Activated CD4-positive, alpha-beta T cell treated with anti-CD3 and anti-CD28 coated beads, Interleukin-2, amount 50 U/mL, for 24 hours (primary cell): Measurements from ENCODE around the gene COL4A6.
"Not testable (repeated sequence)": the region's sequence is repeated elsewhere in the genome, so short reads cannot be mapped to it uniquely, and the experiment has no call there.

Source experiments
- DNase-seq, 2 donors: peaks; one replicate each; pipeline ENCODE4 v3.0.0-alpha.2; 2020; ENCODE audit warnings: low read depth in 1 of 2, low spot score in 1 of 2

Gene COL4A6

DNA sequence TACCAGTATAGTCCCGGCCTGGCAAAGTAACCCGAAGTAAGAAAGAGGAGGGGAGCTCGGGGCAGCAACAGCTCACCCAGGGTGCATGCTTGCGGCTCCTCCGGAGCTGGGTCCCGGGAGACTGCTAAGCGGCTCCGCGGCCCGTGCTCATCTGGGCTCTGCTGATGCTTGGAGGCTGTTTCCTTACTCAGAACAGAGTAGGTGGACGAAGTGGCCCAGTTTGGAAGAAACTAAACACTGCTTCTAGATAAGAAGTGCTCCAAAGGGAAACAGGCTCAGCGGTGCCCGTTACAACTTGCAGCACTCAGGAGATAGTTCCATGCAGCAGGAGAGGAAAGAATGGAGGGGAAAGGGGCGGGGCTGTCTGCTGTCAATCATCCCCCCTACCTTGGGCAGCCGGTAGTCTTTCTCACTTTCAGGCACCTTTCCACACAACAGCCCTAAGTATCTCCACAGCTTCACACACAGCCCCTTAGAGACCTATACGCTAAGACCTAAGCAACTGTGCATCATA, at the start of gene COL4A6:
Gene COL4A6, minus strand, starts transcription at position 313 of the 514 bp plus-strand sequence. Its CDS starts 226 bp downstream, at position 87.
- no peak for DNase-seq

DNA sequence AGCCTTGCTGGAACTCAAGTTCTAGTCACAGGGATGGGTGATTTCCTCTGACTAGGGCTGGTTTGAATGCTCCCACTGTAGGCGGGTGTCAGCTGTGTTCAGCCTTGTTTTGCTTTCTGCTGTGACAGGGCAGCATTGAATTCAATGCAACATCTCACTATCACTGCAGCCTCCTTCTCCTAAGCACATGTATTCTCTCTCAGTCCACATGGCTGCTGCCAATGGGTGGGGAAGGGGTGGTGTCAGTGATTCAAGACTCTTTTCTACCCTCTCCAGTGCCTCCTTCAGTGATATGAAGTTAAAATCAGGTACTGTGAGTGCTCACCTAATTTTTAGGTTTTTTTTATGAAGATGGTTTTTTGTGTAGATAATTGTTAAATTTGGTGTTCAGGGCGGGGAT, 47.7 kb upstream of the COL4A6 start:
- DNase-seq, result no peak

DNA sequence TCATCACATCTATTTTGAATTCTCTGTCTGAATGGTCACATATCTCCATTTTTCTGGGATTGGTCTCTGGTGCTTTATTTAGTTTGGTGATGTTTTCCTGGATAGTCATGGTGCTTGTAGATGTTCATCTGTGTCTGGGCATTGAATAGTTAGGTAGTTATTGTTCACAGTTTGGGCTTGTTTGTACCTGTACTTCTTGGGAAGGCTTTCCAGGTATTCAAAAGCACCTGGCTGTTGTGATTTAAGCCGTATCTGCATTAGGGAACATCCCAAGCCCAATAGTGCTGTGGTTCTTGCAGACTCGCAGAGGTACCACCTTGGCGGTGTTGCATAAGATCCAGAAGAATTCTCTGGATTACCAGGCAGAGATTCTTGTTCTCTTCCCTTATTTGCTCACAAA, 46.0 kb upstream of the COL4A6 start:
- DNase-seq, result no peak

DNA sequence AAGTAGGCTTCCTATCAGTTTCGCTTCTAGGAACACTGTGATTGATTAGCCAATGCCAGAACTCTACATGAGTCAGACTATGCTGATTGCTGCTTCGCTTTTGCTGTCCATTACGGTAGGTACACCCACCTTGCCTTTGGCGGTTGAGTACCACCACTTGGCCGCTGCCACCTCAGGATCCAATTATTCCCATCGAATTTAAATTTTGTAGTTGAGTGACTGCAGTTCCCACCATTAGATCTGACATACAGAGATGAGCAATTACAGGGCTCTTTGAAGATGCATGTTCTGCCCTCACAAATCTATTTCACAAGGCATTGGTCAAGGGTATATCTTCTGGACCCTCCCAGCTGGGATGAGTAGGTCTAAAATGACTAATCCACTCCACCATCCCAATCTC, 43.3 kb upstream of the COL4A6 start:
- not testable (repeated sequence) for DNase-seq

DNA sequence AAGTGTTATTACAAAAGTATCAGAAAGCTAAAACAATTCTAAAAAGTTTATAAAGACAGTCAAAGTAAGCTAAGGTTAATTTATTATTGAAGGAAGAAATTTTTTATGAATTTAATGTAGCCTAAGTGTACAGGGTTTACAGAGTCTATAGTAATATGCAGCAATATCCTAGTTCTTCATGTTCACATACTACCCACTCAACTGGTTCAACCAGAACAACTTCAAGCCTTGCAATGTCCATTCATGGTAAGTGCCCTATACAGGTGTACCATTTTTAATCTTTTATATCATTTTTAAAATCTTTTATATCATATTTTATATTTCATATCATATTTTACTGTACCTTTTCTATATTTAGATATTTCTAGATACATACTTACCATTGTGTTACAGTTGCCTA, 35.8 kb upstream of the COL4A6 start:
- DNase-seq, result no peak

DNA sequence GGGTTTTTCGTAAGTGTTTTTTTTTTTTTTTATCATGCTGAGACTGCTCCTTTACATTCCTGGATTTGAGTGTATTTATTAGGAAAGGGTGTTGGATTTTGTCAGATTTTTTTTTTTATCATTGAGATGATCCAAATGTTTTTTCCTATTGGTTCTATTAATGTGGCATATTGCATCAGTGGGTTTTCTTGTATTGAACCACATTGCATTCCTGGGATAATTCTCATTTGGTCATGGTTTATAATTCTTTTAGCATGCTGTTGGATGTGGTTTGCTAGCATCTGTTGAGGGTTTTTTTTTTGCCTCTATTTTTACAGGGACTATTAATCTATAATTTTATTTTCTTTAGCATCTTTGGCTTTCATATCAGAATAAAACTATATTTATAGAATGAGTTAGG, 30.3 kb upstream of the COL4A6 start:
- DNase-seq, result no peak

DNA sequence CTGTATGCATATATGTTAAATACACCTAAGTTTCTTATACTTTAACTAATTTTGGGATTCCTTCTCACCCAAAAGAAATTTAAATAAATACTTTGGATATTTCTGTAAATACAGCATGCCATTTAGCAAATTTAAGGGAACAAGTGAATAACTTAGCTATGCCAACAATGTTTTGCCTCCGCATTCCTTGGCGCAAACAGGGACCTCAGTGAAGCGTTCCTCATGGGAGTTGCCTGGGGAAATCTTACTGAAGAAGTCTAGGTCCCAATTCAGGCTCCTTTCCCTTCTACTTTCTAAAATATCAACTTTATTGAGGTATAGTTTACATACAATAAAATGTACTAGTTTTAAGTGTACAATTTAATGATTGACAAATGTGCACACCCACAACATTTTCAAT, 26.4 kb upstream of the COL4A6 start:
- DNase-seq, result no peak

DNA sequence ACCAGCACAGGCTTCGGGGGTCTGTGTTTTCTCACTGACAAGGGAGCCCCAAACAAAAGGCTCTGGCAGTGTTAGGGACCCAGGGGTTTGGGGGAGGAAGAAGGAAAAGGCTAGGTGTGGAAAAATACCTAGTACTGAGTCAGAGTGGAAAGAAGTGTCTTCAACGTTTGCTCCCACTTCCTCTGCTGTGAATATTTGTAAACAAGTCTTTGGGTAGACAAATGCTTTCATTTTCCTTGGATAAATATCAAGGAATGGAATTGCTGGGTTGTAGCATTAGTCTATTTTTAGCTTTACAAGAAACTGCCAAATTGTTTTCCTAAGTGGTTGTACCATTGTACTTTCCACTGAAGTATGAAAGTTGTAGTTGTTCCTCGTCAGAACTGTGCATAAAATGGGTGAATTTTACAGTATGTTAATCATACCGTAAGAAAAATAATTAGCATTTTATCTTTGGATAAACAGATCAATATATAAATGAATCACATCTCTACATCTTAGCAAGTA, 18.8 kb upstream of the COL4A6 start:
- DNase-seq, result no peak

DNA sequence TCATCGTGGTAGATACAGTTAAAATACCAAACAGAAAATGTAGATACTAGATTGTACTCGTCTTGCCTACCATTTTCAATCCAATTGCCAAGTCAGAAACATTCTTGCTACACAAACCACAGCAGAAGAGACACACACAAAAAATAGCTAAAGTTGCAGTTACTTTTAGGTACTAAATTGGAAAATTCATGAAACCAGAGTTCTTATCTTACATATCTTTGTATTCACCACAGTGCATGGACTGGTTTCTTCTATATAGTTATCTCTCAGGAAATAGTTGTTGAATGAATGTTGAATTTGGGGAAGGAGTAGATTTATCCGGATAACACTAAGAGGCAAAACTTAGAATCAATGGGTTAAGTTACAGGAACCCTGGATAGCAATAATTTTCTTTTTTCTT, 15.6 kb upstream of the COL4A6 start:
- no peak for DNase-seq

DNA sequence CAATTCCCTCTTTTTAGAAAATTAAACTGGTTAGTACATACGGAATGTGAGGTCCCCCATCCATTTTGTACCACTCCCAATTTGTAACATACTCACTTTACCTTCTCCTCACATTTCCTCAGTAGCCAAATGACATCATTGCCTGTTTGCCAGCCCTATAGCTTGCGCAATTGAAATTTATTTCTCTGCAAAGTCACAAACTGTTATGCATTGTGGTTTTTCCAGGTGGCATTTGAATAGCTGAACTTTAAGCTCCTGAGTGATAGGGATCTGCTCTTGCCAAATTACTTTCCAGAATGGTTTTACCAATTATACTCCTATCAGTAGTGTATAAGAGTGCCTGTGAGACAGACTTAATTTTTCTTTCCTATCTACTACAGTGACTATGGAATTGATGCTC, 9.1 kb upstream of the COL4A6 start:
- DNase-seq, result no peak

DNA sequence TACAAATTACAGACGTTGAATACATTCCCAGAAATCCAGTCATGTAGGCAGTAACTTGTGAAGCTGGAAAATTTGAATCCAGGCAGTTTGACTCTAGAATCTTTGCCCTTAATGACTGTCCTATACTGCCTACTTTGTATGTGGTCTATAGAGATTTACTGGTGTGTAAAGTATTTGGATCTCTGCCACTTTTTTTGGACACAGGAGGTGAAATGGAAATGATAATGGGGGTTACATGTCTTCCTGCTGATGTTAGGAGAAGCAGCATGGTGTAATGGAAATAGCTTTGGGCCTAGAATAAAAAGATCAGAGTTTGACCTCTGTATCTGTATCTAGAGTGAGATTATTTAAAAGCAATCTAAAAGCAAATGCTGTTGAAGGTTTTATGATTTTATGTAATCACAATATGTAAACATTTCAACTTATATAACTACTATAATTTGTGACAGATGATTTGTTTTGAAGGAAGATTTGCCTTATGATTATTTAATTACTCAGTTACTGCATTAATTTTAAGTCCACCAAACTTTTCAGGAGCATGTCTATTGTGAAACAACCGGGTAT, 4.8 kb upstream of the COL4A6 start:
- no peak for DNase-seq

DNA sequence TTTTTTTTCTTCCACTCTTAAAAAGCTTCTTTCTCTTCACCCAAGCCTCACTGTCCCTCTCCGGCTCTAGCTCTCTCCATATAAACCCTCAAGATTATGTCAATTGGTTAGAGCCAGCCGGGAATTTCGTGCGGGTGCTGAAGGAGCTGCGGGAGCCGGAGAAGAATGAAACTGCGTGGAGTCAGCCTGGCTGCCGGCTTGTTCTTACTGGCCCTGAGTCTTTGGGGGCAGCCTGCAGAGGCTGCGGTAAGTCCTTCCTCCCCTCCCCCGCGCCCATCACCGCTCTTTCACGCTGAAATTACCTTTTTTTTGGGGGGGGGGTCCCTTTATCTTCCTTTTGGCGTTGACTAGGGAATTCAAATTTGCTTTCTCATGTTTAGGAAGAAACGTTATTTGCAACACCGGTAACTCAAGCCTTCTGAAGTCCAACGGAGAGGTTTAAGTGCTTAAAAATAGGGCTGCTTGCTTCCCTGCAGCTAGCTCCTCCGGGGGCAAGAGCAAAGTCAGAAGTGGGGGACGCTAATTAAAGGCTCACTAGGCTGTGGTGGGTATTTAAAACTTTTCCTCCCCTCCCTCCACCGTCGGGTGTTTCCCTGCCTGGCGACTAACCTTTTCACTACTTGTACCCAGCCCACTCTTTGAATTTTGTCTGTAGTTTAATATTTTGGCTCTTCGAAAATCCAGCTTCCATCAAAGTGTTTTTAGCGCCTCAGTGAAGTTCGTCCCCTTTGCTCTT, 1.9 kb upstream of the COL4A6 start:
- no peak for DNase-seq

DNA sequence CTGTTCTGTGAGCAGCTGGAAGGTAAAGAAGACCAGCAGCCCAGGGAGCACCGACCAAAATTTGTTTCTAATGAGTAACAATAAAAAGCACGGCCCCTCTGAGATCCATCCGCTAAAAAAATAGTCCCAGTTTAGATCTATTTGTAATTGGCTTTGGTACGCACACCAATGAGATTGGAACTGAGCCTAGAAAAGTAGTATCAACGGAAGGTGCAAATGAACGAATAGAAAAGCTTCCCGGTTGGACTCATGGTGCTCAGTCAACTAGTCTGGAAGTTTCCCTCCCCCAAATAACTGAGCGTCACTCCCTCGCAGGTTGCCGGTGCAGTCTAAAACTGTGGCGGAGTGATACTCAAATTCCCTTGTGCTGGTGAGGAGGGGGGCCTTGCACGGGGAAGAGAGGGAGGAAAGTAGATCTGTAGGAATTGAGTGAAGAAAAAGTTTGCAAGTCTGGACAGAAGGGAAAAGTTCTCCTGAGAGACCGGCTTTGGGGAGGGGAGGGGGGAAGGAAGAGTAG, 1.3 kb upstream of the COL4A6 start, which contains the start of gene COL4A5:
Gene COL4A5, plus strand, starts transcription at position 413 of the 517 bp plus-strand sequence. CDS start 288 bp downstream, outside the sequence.
- no peak for DNase-seq

DNA sequence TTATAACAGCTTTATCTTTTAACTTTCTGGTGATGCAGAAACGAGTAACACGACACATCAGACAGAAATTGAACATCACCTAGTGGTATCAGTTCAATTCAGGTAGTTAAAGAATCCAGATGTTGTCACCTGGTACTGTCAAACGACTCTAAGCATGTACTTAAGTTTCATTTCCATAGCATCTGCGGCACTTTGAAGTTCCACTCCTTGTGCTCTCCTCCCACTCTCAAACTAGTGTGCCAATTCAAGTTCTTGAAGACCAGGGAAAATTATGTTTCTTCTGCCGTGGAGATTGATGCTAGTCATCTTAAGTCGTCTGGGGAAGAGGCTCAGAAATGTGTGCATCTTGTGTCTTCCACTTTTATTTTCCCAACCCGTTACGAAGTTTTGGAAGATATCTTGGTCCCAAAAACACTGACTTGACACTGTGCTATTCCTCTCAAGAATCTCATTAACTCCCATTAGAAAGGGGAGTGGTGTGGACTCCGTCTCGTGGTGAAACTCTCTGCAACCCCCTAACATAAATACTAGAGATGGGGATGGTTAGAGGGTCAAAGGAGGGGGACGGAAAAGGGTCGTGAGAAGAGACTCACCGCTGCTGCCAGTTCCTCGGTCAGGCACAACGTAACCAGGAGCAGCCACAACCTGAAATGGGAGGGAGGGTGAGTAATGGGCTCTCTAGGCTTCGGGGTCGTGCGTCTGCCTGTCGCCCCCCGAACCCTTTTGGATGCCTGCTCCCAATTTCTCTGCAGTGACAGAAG, 693 bp downstream of the COL4A6 start:
- DNase-seq, result no peak

DNA sequence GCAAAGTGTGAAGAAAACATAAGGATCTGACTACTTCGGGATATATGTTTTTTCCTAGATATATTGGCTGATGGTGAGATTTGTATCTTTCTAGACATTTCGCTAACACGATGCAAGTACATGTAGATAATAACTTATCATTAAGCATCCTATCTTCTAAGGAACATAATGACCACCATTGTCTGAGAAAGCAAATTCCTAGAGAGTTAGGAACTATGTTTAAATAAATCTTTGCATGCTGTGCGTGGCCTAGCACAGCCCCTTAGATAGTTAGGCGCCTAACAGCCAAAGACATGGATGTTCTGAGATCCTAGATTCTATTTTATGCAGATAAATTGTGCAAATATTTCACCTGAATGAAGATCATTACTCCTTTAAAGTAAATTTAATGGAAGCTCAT, 3.0 kb downstream of the COL4A6 start:
- DNase-seq, result no peak

DNA sequence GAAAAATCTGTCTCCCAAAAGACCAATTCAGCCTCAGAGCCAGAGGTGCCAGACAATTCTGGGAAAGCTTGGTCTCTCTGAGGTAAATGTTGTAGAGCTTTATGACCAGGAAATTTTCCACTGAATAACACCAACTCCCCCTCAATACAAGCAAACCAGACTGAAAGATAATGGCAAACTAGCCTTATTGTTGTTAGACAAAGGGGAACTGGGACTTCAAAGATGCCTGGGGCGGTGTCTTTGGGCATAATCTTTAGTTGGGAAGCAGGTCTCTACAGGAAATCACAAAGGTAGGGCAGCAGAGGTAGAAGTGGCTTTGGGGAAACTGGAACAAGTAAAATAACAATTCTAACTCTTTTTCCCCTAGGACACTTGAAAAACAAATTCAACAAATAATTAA, 12.0 kb downstream of the COL4A6 start:
- DNase-seq, result no peak

DNA sequence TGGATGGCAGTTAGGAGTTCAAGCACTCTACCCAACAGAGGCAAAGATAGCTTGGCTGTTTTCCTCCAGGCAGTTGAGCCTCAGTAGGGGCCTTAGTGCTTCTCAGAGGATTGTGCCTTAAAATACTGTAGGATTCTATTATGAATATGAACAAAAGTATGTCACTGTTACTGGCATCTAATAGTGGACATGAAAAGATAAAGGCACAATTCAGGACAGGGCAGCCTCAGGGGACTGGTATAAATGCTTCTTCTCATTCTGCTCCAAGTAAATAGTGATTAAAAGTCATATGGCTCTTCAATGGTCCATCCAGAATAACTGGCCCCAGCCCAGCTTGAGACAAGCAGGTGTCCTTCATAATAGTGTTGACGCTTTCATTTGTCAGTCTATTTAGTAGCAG, 17.7 kb downstream of the COL4A6 start:
- no peak for DNase-seq

DNA sequence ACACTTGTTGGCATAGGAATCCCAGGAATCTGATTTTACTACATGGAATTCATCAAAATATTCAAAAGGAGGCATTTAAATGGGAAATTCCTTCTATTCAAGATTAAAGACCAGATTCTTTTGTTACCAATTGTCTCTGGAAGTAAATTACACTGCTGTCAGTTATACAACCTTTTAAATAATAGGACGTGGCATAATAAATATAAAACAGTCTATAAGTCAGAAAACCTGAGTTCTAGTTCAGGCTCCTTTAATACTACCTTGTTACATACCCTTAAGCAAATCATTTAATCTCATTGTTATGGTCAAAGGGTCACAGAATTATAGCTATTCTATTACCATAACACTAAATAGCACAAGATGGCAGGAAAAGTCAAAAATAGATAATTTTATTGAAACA, 18.8 kb downstream of the COL4A6 start:
- no peak for DNase-seq

DNA sequence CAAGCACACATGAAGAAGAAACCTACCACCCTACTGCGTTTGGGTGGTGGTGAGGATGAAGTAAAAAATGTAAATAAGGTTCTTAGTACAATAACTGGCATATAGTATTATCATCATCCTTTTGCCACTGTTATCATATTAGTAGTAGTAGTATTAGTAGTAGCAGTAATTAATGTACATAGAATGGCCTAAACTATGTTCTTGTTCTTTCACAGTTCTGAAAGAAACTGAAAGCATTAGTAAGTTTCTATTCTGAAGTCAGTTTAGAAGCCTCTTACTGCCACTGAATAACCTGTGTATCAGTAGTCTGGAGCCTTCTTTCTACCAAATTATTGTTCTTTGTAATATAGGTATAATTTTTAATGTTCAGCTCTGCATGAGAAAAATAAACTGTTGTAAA, 21.0 kb downstream of the COL4A6 start:
- DNase-seq, result no peak

DNA sequence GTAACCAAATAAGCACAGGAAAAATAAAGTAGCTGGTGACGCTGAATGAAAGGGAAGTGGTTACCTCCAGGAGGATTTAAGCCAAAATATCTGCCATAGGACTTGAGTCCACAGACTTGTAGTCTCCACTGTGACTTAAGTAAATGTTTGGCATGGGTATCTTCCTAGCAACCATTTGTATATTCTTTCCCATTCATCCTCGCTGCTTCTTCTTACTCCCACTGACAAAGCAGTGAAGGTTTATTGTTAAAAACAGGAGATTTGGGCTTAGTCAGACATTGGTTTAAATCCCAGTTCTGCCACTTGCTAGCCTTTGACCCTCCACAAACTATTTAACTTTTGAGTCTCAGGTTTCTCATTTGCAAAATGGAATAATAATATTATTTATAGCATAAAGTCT, 22.3 kb downstream of the COL4A6 start:
- no peak for DNase-seq

DNA sequence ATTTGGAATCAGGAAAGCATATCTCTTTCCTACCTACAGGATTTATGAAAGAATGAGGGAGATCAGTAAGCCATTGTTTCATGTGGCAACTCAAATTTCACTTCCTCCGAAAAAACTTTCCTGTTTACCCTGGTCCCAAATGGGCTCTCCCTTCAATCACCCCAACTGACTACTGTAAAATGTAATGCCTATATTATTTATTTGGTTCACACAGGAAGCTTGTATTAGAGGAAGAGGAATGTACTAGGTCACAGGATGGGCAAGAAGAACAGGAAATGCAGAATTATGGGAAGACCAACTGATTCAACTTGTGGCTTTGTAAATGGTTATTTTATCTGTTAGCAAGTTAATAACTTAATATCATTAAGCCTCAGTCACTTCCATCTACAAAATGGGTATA, 23.1 kb downstream of the COL4A6 start:
- DNase-seq, result no peak

DNA sequence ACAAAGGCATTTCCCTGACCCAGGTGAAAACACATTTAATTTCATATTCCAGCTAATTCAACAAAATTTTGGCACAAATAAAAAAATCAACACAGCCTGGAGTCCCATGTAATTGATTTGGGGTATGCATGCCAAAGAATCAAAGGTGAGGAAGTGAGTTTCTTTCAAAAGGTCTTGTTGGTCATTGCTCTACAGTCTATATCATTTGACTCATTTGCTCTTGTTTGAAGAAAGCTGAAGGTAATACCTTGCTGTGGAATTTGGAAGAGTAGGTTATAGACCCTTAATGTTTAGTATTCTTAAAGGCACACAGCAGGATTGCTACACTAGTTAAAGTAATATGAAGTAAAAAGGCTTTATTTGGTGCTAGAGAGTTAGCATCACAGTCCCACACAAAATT, 25.4 kb downstream of the COL4A6 start:
- DNase-seq, result no peak
